Lower leg skin (tissue), 4 donors: ENCODE results near the gene FBXO31. TPM values are rescaled to one million over a fixed set of nuclear protein-coding genes. Genes with fewer than 3 reads are reported as not detected.

Source experiments
- DNase-seq, 2 donors: peaks; one replicate each; pipeline ENCODE4 v3.0.0-alpha.2; 2019; ENCODE audit warnings: low spot score in 2 of 2
- H3K4me3 ChIP-seq: fragments of 200-600 bp; sonication (generic); 2 replicates; pipeline ENCODE4 v1.5.1; 2017; ENCODE audit warnings: mild to moderate bottlenecking, low read depth; ENCODE audit not compliant: poor library complexity, severe bottlenecking
- POLR2A ChIP-seq, 2 donors: fragments of 450-650 bp; IDR thresholded peaks; one replicate each; pipeline ENCODE4 v1.6.1; 2016 to 2017; ENCODE audit warnings: antibody characterized with exemption in 2 of 2, mild to moderate bottlenecking in 1 of 2, moderate library complexity in 1 of 2
- WGBS, 2 donors: methylation state at CpG; one replicate each; pipeline ENCODE4 v1.1.5; 2018; 5-methylcytosine and 5-hydroxymethylcytosine counted together
- intact Hi-C: fragments of 100-400 bp; cut with DNase I; formaldehyde crosslinking; loops from one replicate; pipeline ENCODE4 v1.15.0; 2023; ENCODE audit warnings: low total_unique reads
- total RNA-seq, 4 donors: library from RNA; depleted of rRNA; stranded (reverse); fragments of >200 nt; gene quantifications; one replicate each; pipeline ENCODE4 v1.1.0, GENCODE V29; 2016
- TF ChIP-seq, protein P1 (sequence below), 3 donors: fragments of 450-650 bp; IDR thresholded peaks; one replicate each; pipeline ENCODE4 v1.5.1; 2016; ENCODE audit warnings: antibody characterized with exemption in 3 of 3, mild to moderate bottlenecking in 3 of 3, moderate library complexity in 2 of 3

The FBXO31 gene
- total RNA-seq, 4 donors from 2014 or later: 64.3 to 127 (median 84.1) TPM

DNA sequence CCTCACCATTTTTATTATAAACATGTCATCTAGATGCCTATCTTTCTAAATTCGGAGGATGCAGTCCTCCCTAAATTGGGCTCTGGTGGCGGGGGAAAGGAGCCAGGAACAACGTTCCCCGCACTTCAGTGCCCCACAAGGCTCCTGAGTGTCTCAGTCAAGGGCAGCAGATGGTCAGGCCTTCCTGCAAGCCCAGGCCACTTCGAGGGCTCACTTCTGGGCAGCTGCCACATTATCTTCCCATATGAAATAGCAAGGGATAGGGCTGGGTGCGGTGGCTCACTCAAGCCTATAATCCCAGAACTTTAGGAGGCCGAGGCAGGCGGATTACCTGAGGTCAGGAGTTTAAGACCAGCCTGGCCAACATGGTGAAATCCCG lies 32.3 kb downstream of the FBXO31 start:
- H3K4me3 ChIP-seq: no peak overlapping the region
- WGBS, 2 donors: 69 to 80% methylated on average over 8 to 9 of the region's 9 CpGs
- DNase-seq: no peak
- TF ChIP-seq, protein P1, sequence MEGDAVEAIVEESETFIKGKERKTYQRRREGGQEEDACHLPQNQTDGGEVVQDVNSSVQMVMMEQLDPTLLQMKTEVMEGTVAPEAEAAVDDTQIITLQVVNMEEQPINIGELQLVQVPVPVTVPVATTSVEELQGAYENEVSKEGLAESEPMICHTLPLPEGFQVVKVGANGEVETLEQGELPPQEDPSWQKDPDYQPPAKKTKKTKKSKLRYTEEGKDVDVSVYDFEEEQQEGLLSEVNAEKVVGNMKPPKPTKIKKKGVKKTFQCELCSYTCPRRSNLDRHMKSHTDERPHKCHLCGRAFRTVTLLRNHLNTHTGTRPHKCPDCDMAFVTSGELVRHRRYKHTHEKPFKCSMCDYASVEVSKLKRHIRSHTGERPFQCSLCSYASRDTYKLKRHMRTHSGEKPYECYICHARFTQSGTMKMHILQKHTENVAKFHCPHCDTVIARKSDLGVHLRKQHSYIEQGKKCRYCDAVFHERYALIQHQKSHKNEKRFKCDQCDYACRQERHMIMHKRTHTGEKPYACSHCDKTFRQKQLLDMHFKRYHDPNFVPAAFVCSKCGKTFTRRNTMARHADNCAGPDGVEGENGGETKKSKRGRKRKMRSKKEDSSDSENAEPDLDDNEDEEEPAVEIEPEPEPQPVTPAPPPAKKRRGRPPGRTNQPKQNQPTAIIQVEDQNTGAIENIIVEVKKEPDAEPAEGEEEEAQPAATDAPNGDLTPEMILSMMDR (IDR thresholded peaks at IDR 0.05): no peak
- TF ChIP-seq POLR2A (IDR thresholded peaks at IDR 0.05): no peak
- intact Hi-C loops: no loop called here

DNA sequence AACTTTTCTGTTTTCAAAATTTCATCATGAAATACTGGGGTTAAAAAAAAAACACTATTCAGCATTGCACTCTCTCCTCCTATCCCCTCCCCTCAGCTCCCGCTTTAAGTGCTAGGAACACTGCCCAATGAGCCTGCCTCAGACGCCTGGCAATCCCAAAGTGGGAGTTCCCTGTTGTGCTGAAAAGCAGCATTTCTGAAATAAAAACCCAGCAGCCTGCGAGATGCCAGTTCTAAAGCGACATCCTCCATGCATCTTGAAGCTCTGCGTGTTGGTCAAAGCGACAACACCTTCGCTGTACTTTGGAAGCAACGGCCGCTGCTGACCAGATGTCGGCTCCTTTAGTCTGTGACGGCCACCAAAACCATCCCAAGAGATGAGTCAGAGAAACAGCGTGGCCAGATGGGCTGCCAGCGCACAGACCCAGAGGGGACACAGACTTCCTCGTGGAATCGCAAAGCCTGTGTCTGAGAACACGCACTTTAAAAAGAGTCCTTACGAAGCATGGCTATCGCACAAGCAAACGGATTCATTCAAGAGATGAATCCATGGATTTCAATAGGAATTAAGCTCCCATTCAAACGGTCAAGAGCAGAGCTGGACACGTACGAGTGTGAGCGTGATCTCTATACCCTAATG lies 32.8 kb downstream of the FBXO31 start:
- H3K4me3 ChIP-seq: no peak overlapping the region
- TF ChIP-seq, protein P1 (IDR thresholded peaks at IDR 0.05): no peak
- TF ChIP-seq POLR2A (IDR thresholded peaks at IDR 0.05): no peak
- no peak for DNase-seq
- intact Hi-C loops: no loop called here
- 63 to 71% methylated on average over 23 of the region's 23 CpGs for WGBS, 2 donors

DNA sequence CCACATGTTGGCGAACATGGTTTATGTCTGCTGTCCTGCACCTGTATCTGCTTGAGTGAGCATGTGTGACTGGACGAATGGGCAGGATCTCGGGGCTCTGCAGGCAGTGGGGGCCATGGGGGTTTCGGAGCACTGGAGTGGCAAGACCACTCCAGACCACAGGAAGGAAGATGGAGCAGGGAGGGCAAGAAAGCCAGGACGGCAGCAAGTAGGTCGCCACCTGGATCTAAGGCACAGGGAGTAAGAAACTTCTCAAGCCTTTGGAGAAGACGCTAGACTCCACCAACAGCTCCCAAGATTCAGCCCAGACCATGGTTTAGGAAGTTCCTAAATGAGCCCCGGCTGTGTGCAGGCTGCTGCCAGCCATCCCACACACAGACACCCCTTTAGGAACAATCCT lies 33.5 kb downstream of the FBXO31 start:
- no peak overlapping the region for H3K4me3 ChIP-seq
- no peak for DNase-seq
- intact Hi-C loops: no loop called here
- no peak for TF ChIP-seq POLR2A (IDR thresholded peaks at IDR 0.05)
- TF ChIP-seq, protein P1 (IDR thresholded peaks at IDR 0.05): no peak
- WGBS, 2 donors: 83 to 89% methylated on average over 8 of the region's 8 CpGs

GRCh38 chr16:87348616-87349157 lies 34.9 kb downstream of the FBXO31 start:
- TF ChIP-seq, protein P1 (IDR thresholded peaks at IDR 0.05): no peak
- WGBS, 2 donors: 90 to 91% methylated on average over 13 of the region's 13 CpGs

DNA sequence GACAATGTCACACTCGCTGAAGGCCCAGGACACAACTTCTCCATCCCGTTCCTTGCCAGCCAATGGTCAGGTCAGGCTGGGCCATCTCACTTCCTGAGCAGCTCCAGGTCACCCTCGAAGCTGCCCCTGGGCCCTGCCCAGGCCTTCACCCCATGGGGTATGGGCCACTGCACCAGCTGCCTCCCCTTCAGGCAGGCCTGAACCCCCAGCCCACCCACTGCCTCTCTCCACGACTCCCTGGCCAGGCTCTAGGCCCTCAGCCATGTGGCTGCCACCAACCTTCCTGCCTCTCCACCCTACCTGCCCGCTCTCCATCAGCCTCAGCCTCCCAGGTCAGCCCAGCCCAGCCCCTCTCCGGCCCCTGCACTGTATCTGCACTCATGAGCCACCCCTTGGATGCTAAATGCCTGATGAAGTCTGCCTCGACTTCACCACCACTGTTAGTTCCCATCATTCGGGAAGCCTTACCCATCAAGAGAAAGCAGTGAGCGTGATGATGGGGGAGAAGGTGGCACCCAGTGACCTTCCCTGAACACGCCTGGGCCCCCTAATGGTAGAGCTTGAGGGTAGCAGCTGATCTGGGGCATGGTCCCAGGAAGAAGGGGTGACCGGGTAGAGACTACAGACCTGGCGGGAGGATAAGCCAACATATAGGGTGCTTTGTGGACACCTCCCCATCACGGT lies 35.5 kb downstream of the FBXO31 start:
- WGBS, 2 donors: 92 to 94% methylated on average over 13 of the region's 13 CpGs
- TF ChIP-seq POLR2A (IDR thresholded peaks at IDR 0.05): no peak
- TF ChIP-seq, protein P1 (IDR thresholded peaks at IDR 0.05): no peak
- DNase-seq: no peak
- intact Hi-C loops: no loop called here
- H3K4me3 ChIP-seq: no peak overlapping the region

More at GRCh38 chr16:87348616-87349157, 34.9 kb downstream of the FBXO31 start:
- DNase-seq: no peak
- H3K4me3 ChIP-seq: no peak overlapping the region
- intact Hi-C loops: no loop called here
